ENCODE measurements around the gene INSYN1. TPM values are rescaled to one million over a fixed set of nuclear protein-coding genes. Genes with fewer than 3 reads are reported as not detected.

INSYN1 gene
- total and polyA plus RNA-seq, 10 of the 15 experiments (the other 5 are each of a cell fraction or from before 2014, with no cell fraction given), result not detected

DNA sequence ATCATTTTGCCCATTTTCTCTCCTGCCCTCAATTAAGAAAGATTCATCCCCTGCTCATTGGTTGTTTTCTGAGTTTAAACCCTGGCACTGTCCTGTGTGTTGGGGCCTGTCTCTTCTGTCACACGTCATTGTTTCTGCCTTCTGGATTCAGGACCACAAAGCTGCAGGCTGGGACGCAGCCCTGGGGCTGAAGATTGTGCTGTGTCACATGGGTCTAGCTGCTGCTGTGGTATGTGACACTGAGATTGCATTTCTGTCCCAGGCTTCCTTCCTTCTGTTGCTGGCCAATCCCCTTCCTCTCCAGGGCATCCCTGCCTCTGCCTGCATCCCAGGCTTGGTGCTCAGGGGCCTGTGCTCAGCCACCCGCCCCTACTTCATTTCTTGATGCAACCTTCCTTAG is 28.9 kb downstream of the INSYN1 start:
- Histone ChIP-seq H3K36me3 (ENCODE audit: control insufficient read depth in 2 of 2, insufficient read depth in 2 of 2, low read length in 1 of 2) (no peaks in the 10 kb centered on the region), H3K4me3 (no peak overlapping the region), H3K79me2 (ENCODE audit: control insufficient read depth, insufficient read depth, low read length) (no peaks in the 10 kb centered on the region), H3K9ac (ENCODE audit: control insufficient read depth, insufficient read depth, low read length) (no peak overlapping the region), H3K9me3 (replicated peaks; ENCODE audit: control insufficient read depth, insufficient read depth, low read length) (no peaks in the 10 kb centered on the region), H4K20me1 (ENCODE audit: control insufficient read depth, insufficient read depth) (no peaks in the 10 kb centered on the region; the same call in 1 of the 2 replicates), H3K4me2 (ENCODE audit: control insufficient read depth, insufficient read depth) (no peak overlapping the region), H3K27me3 (replicated peaks in 1 of 2; ENCODE audit: control insufficient read depth in 2 of 2, insufficient read depth in 2 of 2, low read length in 1 of 2) (peaks cover 4 to 7% of the 10 kb centered on the region in 2 experiments), H3K4me1 (ENCODE audit: control insufficient read depth, insufficient read depth, low read length) (no peaks in the 10 kb centered on the region), H2AFZ (ENCODE audit: control insufficient read depth, low read depth, low read length) (no peak overlapping the region), H3K27ac (ENCODE audit: control insufficient read depth, insufficient read depth) (no peak overlapping the region)
- TF ChIP-seq, protein P1, sequence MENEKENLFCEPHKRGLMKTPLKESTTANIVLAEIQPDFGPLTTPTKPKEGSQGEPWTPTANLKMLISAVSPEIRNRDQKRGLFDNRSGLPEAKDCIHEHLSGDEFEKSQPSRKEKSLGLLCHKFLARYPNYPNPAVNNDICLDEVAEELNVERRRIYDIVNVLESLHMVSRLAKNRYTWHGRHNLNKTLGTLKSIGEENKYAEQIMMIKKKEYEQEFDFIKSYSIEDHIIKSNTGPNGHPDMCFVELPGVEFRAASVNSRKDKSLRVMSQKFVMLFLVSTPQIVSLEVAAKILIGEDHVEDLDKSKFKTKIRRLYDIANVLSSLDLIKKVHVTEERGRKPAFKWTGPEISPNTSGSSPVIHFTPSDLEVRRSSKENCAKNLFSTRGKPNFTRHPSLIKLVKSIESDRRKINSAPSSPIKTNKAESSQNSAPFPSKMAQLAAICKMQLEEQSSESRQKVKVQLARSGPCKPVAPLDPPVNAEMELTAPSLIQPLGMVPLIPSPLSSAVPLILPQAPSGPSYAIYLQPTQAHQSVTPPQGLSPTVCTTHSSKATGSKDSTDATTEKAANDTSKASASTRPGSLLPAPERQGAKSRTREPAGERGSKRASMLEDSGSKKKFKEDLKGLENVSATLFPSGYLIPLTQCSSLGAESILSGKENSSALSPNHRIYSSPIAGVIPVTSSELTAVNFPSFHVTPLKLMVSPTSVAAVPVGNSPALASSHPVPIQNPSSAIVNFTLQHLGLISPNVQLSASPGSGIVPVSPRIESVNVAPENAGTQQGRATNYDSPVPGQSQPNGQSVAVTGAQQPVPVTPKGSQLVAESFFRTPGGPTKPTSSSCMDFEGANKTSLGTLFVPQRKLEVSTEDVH (IDR thresholded peaks at IDR 0.05; ENCODE audit: low read depth, partially characterized antibody), result no peak
- no peak for TF ChIP-seq EP300 (IDR thresholded peaks at IDR 0.05; ENCODE audit: borderline replicate concordance in 1 of 2, control insufficient read depth in 1 of 2, low read depth in 2 of 2, low read length in 2 of 2)
- TF ChIP-seq LARP7 (IDR thresholded peaks at IDR 0.05), result no peak
- no peak for TF ChIP-seq SRF (IDR thresholded peaks at IDR 0.05; ENCODE audit: low read depth in 2 of 2, low read length in 2 of 2)
- no peak for TF ChIP-seq EZH2 (IDR thresholded peaks at IDR 0.05; ENCODE audit: borderline replicate concordance, control insufficient read depth, low read depth, low read length)
- TF ChIP-seq, protein P2, sequence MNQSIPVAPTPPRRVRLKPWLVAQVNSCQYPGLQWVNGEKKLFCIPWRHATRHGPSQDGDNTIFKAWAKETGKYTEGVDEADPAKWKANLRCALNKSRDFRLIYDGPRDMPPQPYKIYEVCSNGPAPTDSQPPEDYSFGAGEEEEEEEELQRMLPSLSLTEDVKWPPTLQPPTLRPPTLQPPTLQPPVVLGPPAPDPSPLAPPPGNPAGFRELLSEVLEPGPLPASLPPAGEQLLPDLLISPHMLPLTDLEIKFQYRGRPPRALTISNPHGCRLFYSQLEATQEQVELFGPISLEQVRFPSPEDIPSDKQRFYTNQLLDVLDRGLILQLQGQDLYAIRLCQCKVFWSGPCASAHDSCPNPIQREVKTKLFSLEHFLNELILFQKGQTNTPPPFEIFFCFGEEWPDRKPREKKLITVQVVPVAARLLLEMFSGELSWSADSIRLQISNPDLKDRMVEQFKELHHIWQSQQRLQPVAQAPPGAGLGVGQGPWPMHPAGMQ (IDR thresholded peaks at IDR 0.05; ENCODE audit: borderline replicate concordance), result no peak
- TF ChIP-seq, protein P3, sequence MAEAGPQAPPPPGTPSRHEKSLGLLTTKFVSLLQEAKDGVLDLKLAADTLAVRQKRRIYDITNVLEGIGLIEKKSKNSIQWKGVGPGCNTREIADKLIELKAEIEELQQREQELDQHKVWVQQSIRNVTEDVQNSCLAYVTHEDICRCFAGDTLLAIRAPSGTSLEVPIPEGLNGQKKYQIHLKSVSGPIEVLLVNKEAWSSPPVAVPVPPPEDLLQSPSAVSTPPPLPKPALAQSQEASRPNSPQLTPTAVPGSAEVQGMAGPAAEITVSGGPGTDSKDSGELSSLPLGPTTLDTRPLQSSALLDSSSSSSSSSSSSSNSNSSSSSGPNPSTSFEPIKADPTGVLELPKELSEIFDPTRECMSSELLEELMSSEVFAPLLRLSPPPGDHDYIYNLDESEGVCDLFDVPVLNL (IDR thresholded peaks at IDR 0.05; ENCODE audit: low read depth, low read length), result no peak
- no peak for TF ChIP-seq IKZF1 (conservative IDR thresholded peaks at IDR 0.05)
- no peak for TF ChIP-seq RCOR1 (conservative IDR thresholded peaks at IDR 0.05; ENCODE audit: low read depth, low read length)
- FAIRE-seq, result no peak
- RAD21 ChIA-PET (ENCODE audit: unreplicated experiment), result no interaction called here
- POLR2A ChIA-PET, result no interaction called here
- SMC1A ChIA-PET (ENCODE audit: uncharacterized antibody, unreplicated experiment), result no interaction called here
- in situ Hi-C loops (cut with MboI), result no loop called here
- BruUV-seq (replicated peaks), result no TSS peak
- 9% methylated on average over 3 of the region's 3 CpGs for WGBS (ENCODE audit: insufficient coverage, insufficient replicate concordance, low lambda C conversion rate, missing lambda C conversion rate)
- no peak for ATAC-seq
- CTCF ChIA-PET, result no interaction called here
- DNase-seq (ENCODE audit: low read depth, low spot score), result no peak
- intact Hi-C loops (cut with micrococcal nuclease; ENCODE audit: unreplicated experiment), result no loop called here

All from GM12878 (cell line).